HCT116 (cell line): Measurements from ENCODE around the gene RET. TPM values are rescaled to one million over a fixed set of nuclear protein-coding genes. Genes with fewer than 3 reads are reported as not detected.

ENCODE experiments used
- ATAC-seq: fragments of 200-7000 bp; cut with Tn5 transposase; 2 replicates; pipeline ENCODE4 v1.9.1; 2020; ENCODE audit warnings: mild to moderate bottlenecking, moderate library complexity
- BruUV-seq: library from RNA; stranded (reverse); fragments of 400-500 nt; replicated peaks from 2 replicates; lab custom pipeline; 2021; lab: Mats Ljungman, UMichigan
- CTCF ChIA-PET: fragments of 300-600 bp; sonication (Branson Sonifier 250); formaldehyde crosslinking; loops from one replicate; lab custom pipeline; 2021; ENCODE audit warnings: antibody characterized with exemption; lab: Charles Lee
- POLR2A ChIA-PET: fragments of 300-600, 350-600 bp; sonication (Branson Sonifier 250); formaldehyde crosslinking; loops from one replicate; lab custom pipeline; 2021; ENCODE audit warnings: antibody characterized with exemption; lab: Charles Lee
- RAD21 ChIA-PET, 2 experiments: fragments of 300-600 bp; sonication (Branson Sonifier 250); formaldehyde crosslinking; loops; one replicate each; lab custom pipeline; 2023; ENCODE audit warnings: low total read pairs in 2 of 2; ENCODE audit not compliant: uncharacterized antibody in 2 of 2, unreplicated experiment in 2 of 2, low non-redundant PET in 1 of 2; lab: Charles Lee
- DNase-seq: peaks from one replicate; pipeline ENCODE4 v3.0.0-alpha.2; 2010; ENCODE audit warnings: low read depth, low spot score
- H2AFZ ChIP-seq: fragments of 200-600 bp; shearing (Covaris generic), sonication (generic); 2 replicates; pipeline ENCODE4 v1.6.1; 2017; ENCODE audit warnings: low read depth, mixed run types, mixed read lengths, antibody characterized with exemption, low read length; ENCODE audit not compliant: poor library complexity, severe bottlenecking
- H3K27ac ChIP-seq: 2 replicates; pipeline ENCODE4 v1.5.1; 2012; ENCODE audit warnings: low read depth, low read length
- H3K27me3 ChIP-seq: fragments of 200-600 bp; sonication (generic); 2 replicates; pipeline ENCODE4 v1.6.1; 2016; ENCODE audit warnings: mixed run types, low read length, mixed read lengths; ENCODE audit not compliant: insufficient read depth
- H3K36me3 ChIP-seq, 2 experiments: fragments of 200-500 bp in 1 of 2; fragments of 200-600 bp in 1 of 2; sonication (Bioruptor generic) in 1 of 2; sonication (generic) in 1 of 2; 2 replicates each; pipeline versions ENCODE4 v1.5.1 to v1.6.1; 2014 to 2016; ENCODE audit warnings: low read length in 2 of 2, inconsistent platforms in 1 of 2, mixed read lengths in 1 of 2, mixed run types in 1 of 2; ENCODE audit not compliant: insufficient read depth in 2 of 2, control insufficient read depth in 1 of 2
- H3K4me1 ChIP-seq, 2 experiments: fragments of 200-600 bp in 1 of 2; sonication (generic) in 1 of 2; 2 replicates each; pipeline versions ENCODE4 v1.5.1 to v1.6.1; 2012 to 2017; ENCODE audit warnings: low read length in 2 of 2, inconsistent platforms in 1 of 2, mild to moderate bottlenecking in 1 of 2, mixed read lengths in 1 of 2, mixed run types in 1 of 2, moderate library complexity in 1 of 2; ENCODE audit not compliant: insufficient read depth in 2 of 2, control insufficient read depth in 1 of 2
- H3K4me2 ChIP-seq: fragments of 200-600 bp; sonication (generic); 2 replicates; pipeline ENCODE4 v1.6.1; 2017; ENCODE audit warnings: mixed run types, low read length, mixed read lengths
- H3K4me3 ChIP-seq, 2 experiments: fragments of 200-600 bp in 1 of 2; sonication (generic) in 1 of 2; replicated peaks in 1 of 2; 2 replicates each; pipeline ENCODE4 v1.5.1; 2011 to 2016; ENCODE audit warnings: low read length in 2 of 2, control low read depth in 1 of 2, low read depth in 1 of 2, mild to moderate bottlenecking in 1 of 2, mixed read lengths in 1 of 2, mixed run types in 1 of 2
- H3K79me2 ChIP-seq: fragments of 200-600 bp; sonication (generic); 2 replicates; pipeline ENCODE4 v1.6.1; 2017; ENCODE audit warnings: mild to moderate bottlenecking, mixed run types, low read length, moderate library complexity, mixed read lengths; ENCODE audit not compliant: insufficient read depth
- H3K9ac ChIP-seq: fragments of 200-600 bp; sonication (generic); 2 replicates; pipeline ENCODE4 v1.6.1; 2016; ENCODE audit warnings: low read length, mixed read lengths
- H3K9me2 ChIP-seq: fragments of 200-600 bp; sonication (generic), shearing (Covaris generic); 2 replicates; pipeline ENCODE4 v1.6.1; 2017; ENCODE audit warnings: mixed run types, mild to moderate bottlenecking, moderate library complexity; ENCODE audit not compliant: insufficient read depth
- H3K9me3 ChIP-seq, 2 experiments: fragments of 200-500 bp in 1 of 2; fragments of 200-600 bp in 1 of 2; sonication (Bioruptor generic) in 1 of 2; sonication (generic) in 1 of 2; 2 replicates each; pipeline ENCODE4 v1.6.1; 2014 to 2017; ENCODE audit warnings: low read length in 2 of 2, mixed read lengths in 2 of 2, inconsistent platforms in 1 of 2, low read depth in 1 of 2, mild to moderate bottlenecking in 1 of 2, mixed run types in 1 of 2, moderate library complexity in 1 of 2; ENCODE audit not compliant: control insufficient read depth in 1 of 2, insufficient read depth in 1 of 2
- H4K20me1 ChIP-seq: fragments of 200-600 bp; sonication (generic), shearing (Covaris generic); 2 replicates; pipeline ENCODE4 v1.6.1; 2017; ENCODE audit warnings: mixed run types, mild to moderate bottlenecking, moderate library complexity; ENCODE audit not compliant: insufficient read depth
- CBX3 ChIP-seq: IDR thresholded peaks from 2 replicates; pipeline ENCODE4 v1.6.1; 2012; ENCODE audit warnings: low read depth
- CEBPB ChIP-seq: IDR thresholded peaks from 2 replicates; pipeline ENCODE4 v1.6.1; 2012; ENCODE audit warnings: low read depth
- EGR1 ChIP-seq: IDR thresholded peaks from 2 replicates; pipeline ENCODE4 v1.6.1; 2012; ENCODE audit warnings: low read depth
- ELF1 ChIP-seq: IDR thresholded peaks from 2 replicates; pipeline ENCODE4 v1.6.1; 2012; ENCODE audit warnings: low read depth, borderline replicate concordance
- EZH2 ChIP-seq: fragments of 200-600 bp; sonication (generic); IDR thresholded peaks from 2 replicates; pipeline ENCODE4 v1.6.1; 2017; ENCODE audit warnings: antibody characterized with exemption, mixed run types
- EZH2phosphoT487 ChIP-seq: fragments of 200-600 bp; IDR thresholded peaks from 2 replicates; pipeline ENCODE4 v1.6.1; 2018; ENCODE audit warnings: antibody characterized with exemption, borderline replicate concordance
- FOSL1 ChIP-seq: IDR thresholded peaks from 2 replicates; pipeline ENCODE4 v1.6.1; 2012; ENCODE audit warnings: low read depth
- POLR2AphosphoS5 ChIP-seq: IDR thresholded peaks from 2 replicates; pipeline ENCODE4 v1.6.1; 2011; ENCODE audit warnings: mild to moderate bottlenecking, low read depth, low read length, moderate library complexity
- SIN3A ChIP-seq: IDR thresholded peaks from 2 replicates; pipeline ENCODE4 v1.6.1; 2012; ENCODE audit warnings: low read depth
- SRF ChIP-seq: IDR thresholded peaks from 2 replicates; pipeline ENCODE4 v1.6.1; 2012; ENCODE audit warnings: low read depth
- YY1 ChIP-seq: IDR thresholded peaks from 2 replicates; pipeline ENCODE4 v1.6.1; 2011; ENCODE audit warnings: low read length, low read depth, moderate library complexity, mild to moderate bottlenecking; ENCODE audit not compliant: insufficient replicate concordance; ENCODE audit errors: extremely low read depth
- ZNF274 ChIP-seq: fragments of 200-500 bp; sonication (Bioruptor generic); IDR thresholded peaks from 2 replicates; pipeline ENCODE4 v1.6.1; 2014; ENCODE audit warnings: mild to moderate bottlenecking, low read depth, low read length, inconsistent platforms
- intact Hi-C: fragments of 100-400 bp; cut with micrococcal nuclease; formaldehyde crosslinking; loops from 2 replicates; pipeline ENCODE4 v1.10.0; 2022
- total RNA-seq: library from RNA; stranded (reverse); gene quantifications from one replicate; pipeline ENCODE4 v1.2.1, GENCODE V29; 2021; ENCODE audit not compliant: unreplicated experiment
- TF ChIP-seq, protein P1 (sequence below): IDR thresholded peaks from 2 replicates; pipeline ENCODE4 v1.6.1; 2011; ENCODE audit warnings: mild to moderate bottlenecking, low read length, moderate library complexity; ENCODE audit not compliant: insufficient replicate concordance; ENCODE audit errors: extremely low read depth
- TF ChIP-seq, protein P2 (sequence below): IDR thresholded peaks from 2 replicates; pipeline ENCODE4 v1.6.1; 2012

RET gene
- total RNA-seq, 1 experiment from 2014 or later = 5.9 TPM

DNA sequence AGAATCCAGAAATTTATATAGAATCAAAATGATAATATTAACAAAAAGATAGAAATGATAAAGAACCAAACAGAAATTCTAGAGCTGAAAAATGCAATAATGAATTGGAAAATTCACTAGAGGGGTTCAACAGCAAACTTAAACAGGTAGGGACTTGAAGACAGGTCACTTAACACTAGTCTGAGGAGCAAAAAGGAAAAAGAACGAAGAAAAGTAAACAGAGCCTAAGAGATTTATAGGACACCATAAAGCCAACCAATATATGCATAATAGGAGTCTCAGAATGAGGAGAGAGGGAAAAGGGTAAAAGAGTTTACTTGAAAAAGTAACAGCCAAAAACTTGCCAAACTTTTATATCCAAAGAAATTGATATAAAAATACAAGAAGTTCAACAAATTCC lies 44.3 kb upstream of the RET start:
- RAD21 ChIA-PET = no interaction called here
- no peaks in the 10 kb centered on the region for H3K4me1 ChIP-seq
- POLR2A ChIA-PET = no interaction called here
- no peak overlapping the region for H3K27ac ChIP-seq
- no peak for ATAC-seq
- no peak for TF ChIP-seq SIN3A
- no peak for TF ChIP-seq CEBPB
- TF ChIP-seq EGR1 = no peak
- no peak for TF ChIP-seq SRF
- TF ChIP-seq, protein P1, sequence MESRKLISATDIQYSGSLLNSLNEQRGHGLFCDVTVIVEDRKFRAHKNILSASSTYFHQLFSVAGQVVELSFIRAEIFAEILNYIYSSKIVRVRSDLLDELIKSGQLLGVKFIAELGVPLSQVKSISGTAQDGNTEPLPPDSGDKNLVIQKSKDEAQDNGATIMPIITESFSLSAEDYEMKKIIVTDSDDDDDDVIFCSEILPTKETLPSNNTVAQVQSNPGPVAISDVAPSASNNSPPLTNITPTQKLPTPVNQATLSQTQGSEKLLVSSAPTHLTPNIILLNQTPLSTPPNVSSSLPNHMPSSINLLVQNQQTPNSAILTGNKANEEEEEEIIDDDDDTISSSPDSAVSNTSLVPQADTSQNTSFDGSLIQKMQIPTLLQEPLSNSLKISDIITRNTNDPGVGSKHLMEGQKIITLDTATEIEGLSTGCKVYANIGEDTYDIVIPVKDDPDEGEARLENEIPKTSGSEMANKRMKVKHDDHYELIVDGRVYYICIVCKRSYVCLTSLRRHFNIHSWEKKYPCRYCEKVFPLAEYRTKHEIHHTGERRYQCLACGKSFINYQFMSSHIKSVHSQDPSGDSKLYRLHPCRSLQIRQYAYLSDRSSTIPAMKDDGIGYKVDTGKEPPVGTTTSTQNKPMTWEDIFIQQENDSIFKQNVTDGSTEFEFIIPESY = no peak
- TF ChIP-seq ELF1 = no peak
- TF ChIP-seq EZH2phosphoT487 = no peak
- no peak for TF ChIP-seq ZNF274
- TF ChIP-seq EZH2 = no peak
- no peak for TF ChIP-seq CBX3
- TF ChIP-seq, protein P2, sequence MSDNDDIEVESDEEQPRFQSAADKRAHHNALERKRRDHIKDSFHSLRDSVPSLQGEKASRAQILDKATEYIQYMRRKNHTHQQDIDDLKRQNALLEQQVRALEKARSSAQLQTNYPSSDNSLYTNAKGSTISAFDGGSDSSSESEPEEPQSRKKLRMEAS = no peak
- TF ChIP-seq FOSL1 = no peak
- TF ChIP-seq POLR2AphosphoS5 = no peak
- TF ChIP-seq YY1 = no peak
- BruUV-seq = no TSS peak
- H3K79me2 ChIP-seq = no peaks in the 10 kb centered on the region
- H4K20me1 ChIP-seq = no peaks in the 10 kb centered on the region
- H3K4me2 ChIP-seq = no peak overlapping the region
- no peak overlapping the region for H3K9ac ChIP-seq
- H3K4me3 ChIP-seq = no peak overlapping the region
- no peak overlapping the region for H2AFZ ChIP-seq
- no peak for DNase-seq
- no peaks in the 10 kb centered on the region for H3K36me3 ChIP-seq
- intact Hi-C loops = no loop called here
- no peaks in the 10 kb centered on the region for H3K9me2 ChIP-seq
- H3K9me3 ChIP-seq = peaks cover 7 to 13% of the 10 kb centered on the region in 2 experiments; a peak in 2 of 4 replicates
- CTCF ChIA-PET = no interaction called here
- H3K27me3 ChIP-seq = no peaks in the 10 kb centered on the region
